ENCODE data around the gene CAB39L. TPM values are rescaled to one million over a fixed set of nuclear protein-coding genes. Genes with fewer than 3 reads are reported as not detected.

CAB39L gene
- total and polyA plus RNA-seq, 2 of the 4 experiments (the other 2 are of a cell fraction): 8.5 to 16.7 TPM

DNA sequence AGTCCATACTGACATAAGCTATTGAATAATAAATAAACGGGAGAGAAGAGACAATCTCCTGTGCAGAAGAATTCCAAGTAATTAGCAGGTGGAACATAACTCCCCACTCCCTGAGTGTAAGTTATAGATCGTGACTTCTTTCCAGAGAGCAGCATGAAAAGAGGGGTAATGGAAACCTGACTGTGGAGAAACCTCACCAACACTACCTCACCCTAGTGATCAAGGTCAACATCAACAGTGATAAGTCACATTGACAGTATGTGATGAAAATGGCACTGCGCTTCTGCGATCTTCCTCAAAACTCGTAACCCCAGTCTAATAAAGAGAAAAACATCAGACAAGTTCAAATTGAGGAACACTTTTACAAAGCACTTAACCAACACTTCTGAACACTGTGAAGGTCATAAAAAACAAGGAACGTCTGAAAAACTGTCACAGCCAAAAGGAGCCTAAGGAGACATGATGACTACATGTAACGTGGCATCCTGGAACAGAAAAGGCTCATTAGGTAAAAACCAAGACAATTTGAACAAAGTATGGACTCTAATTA is 19.8 kb downstream of the CAB39L start:
- dilution Hi-C loops (cut with HindIII; ENCODE audit: low sequenced_read_pairs, unreplicated experiment) (no loop called here), in situ Hi-C loops (cut with MboI; ENCODE audit: low sequenced_read_pairs) (no loop called here), intact Hi-C loops (cut with micrococcal nuclease) (no loop called here)
- no peak overlapping the region for H2BK15ac ChIP-seq (ENCODE audit: low read depth, low read length)
- no peaks in the 10 kb centered on the region; the same call in 1 of the 2 replicates for H3K36me3 ChIP-seq (ENCODE audit: control insufficient read depth, insufficient read depth, low read length)
- H2BK120ac ChIP-seq (ENCODE audit: low read depth, low read length): no peak overlapping the region
- no peak overlapping the region for H2AK9ac ChIP-seq (replicated peaks; ENCODE audit: low read depth, low read length, poor library complexity)
- H2BK20ac ChIP-seq (ENCODE audit: low read depth, low read length): no peak overlapping the region
- WGBS, 2 experiments (ENCODE audit: extremely low coverage in 2 of 2, insufficient read length in 1 of 2): no CpG with 5 or more reads among the region's 7 CpGs
- no peaks in the 10 kb centered on the region for H3K9me3 ChIP-seq (ENCODE audit: control insufficient read depth, insufficient read depth, low read length)
- H4K20me1 ChIP-seq (ENCODE audit: insufficient read depth, low read length): no peaks in the 10 kb centered on the region
- POLR2A ChIA-PET (ENCODE audit: unreplicated experiment): no interaction called here
- H2BK5ac ChIP-seq (ENCODE audit: low read depth, low read length, poor library complexity, severe bottlenecking): no peak overlapping the region
- no peak overlapping the region for H3K18ac ChIP-seq (ENCODE audit: low read depth, low read length)
- no peaks in the 10 kb centered on the region for H3K79me1 ChIP-seq (ENCODE audit: low read depth in 1 of 2, low read length in 2 of 2)
- H3K27me3 ChIP-seq (ENCODE audit: control insufficient read depth, insufficient read depth, low read length): no peaks in the 10 kb centered on the region
- H3K14ac ChIP-seq (replicated peaks; ENCODE audit: low read depth, low read length): no peak overlapping the region
- CTCF ChIA-PET: no interaction called here
- H3K4me3 ChIP-seq (ENCODE audit: insufficient read depth, low read depth, low read length): no peak overlapping the region
- H3K4me2 ChIP-seq (ENCODE audit: low read depth, low read length): no peak overlapping the region
- H3K27ac ChIP-seq (ENCODE audit: insufficient read depth, low read length): no peak overlapping the region
- no peak overlapping the region for H3K4ac ChIP-seq (ENCODE audit: low read depth, low read length)
- BruUV-seq (replicated peaks): no TSS peak
- 0 out of 2 replicates have a peak, but pooled peaks cover 4% of the 10 kb centered on the region for H3K9me1 ChIP-seq (ENCODE audit: insufficient read depth, low read length)
- no peak overlapping the region for H2AFZ ChIP-seq (replicated peaks; ENCODE audit: low read length, poor library complexity)
- no peak for TF ChIP-seq USF2 (IDR thresholded peaks at IDR 0.05; ENCODE audit: low read depth, low read length)
- TF ChIP-seq NFE2L2 (IDR thresholded peaks at IDR 0.05; ENCODE audit: low read depth, low read length): no peak
- TF ChIP-seq ELK1 (IDR thresholded peaks at IDR 0.05; ENCODE audit: borderline replicate concordance, low read depth, low read length): no peak
- no peak overlapping the region for H3K9ac ChIP-seq (ENCODE audit: low read depth, low read length)
- DNase-seq (no peak), ATAC-seq (ENCODE audit: low read depth) (no peak)
- H4K5ac ChIP-seq (ENCODE audit: low read depth, low read length): no peak overlapping the region
- no peak overlapping the region for H4K8ac ChIP-seq (ENCODE audit: low read depth in 2 of 2, low read length in 2 of 2)
- no peak overlapping the region for H3K23ac ChIP-seq (ENCODE audit: low read depth, low read length)
- no peaks in the 10 kb centered on the region for H3K4me1 ChIP-seq (ENCODE audit: control insufficient read depth, insufficient read depth, low read length)
- no peak overlapping the region for H3K56ac ChIP-seq (ENCODE audit: extremely low read depth, insufficient read depth, low read length)
- H2AK5ac ChIP-seq (ENCODE audit: low read depth, low read length): no peak overlapping the region
- no peak overlapping the region for H4K91ac ChIP-seq (ENCODE audit: insufficient read depth, low read depth, low read length)
